GM12864 (cell line): ENCODE results near the gene EDAR.

Experiments
- DNase-seq: peaks from one replicate; pipeline ENCODE4 v3.0.0-alpha.2; 2011; ENCODE audit warnings: low read depth
- H3K4me3 ChIP-seq: 2 replicates; pipeline ENCODE4 v1.5.1; 2011; ENCODE audit warnings: mild to moderate bottlenecking, low read depth, low read length, control low read depth
- TF ChIP-seq, protein P1 (sequence below): IDR thresholded peaks from 2 replicates; pipeline ENCODE4 v1.5.1; 2011; ENCODE audit warnings: low read depth, mild to moderate bottlenecking, moderate library complexity, low read length, control low read depth, inconsistent platforms; ENCODE audit errors: missing control alignments

EDAR gene

DNA sequence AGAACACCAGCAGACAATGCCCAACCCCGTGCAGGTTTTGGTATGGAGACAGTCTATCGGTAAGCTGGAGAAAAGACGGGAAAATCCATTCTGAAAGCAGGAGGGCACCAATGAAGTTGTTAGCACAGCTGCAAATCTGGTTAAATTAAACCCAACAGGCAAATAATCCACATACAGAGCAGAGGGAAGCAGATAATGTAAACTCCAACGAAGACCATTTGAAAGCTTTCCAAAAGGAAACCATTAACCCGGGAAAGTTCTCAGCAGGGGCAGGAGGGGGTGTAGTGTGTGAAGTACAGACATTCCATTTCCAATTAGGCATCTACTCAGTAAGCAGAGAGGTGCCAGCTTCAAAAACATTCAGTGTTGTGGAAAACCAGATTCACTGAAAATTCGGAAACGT, 10.3 kb downstream of the EDAR start:
- TF ChIP-seq, protein P1, sequence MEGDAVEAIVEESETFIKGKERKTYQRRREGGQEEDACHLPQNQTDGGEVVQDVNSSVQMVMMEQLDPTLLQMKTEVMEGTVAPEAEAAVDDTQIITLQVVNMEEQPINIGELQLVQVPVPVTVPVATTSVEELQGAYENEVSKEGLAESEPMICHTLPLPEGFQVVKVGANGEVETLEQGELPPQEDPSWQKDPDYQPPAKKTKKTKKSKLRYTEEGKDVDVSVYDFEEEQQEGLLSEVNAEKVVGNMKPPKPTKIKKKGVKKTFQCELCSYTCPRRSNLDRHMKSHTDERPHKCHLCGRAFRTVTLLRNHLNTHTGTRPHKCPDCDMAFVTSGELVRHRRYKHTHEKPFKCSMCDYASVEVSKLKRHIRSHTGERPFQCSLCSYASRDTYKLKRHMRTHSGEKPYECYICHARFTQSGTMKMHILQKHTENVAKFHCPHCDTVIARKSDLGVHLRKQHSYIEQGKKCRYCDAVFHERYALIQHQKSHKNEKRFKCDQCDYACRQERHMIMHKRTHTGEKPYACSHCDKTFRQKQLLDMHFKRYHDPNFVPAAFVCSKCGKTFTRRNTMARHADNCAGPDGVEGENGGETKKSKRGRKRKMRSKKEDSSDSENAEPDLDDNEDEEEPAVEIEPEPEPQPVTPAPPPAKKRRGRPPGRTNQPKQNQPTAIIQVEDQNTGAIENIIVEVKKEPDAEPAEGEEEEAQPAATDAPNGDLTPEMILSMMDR: no peak
- no peak for DNase-seq
- no peak overlapping the region for H3K4me3 ChIP-seq

DNA sequence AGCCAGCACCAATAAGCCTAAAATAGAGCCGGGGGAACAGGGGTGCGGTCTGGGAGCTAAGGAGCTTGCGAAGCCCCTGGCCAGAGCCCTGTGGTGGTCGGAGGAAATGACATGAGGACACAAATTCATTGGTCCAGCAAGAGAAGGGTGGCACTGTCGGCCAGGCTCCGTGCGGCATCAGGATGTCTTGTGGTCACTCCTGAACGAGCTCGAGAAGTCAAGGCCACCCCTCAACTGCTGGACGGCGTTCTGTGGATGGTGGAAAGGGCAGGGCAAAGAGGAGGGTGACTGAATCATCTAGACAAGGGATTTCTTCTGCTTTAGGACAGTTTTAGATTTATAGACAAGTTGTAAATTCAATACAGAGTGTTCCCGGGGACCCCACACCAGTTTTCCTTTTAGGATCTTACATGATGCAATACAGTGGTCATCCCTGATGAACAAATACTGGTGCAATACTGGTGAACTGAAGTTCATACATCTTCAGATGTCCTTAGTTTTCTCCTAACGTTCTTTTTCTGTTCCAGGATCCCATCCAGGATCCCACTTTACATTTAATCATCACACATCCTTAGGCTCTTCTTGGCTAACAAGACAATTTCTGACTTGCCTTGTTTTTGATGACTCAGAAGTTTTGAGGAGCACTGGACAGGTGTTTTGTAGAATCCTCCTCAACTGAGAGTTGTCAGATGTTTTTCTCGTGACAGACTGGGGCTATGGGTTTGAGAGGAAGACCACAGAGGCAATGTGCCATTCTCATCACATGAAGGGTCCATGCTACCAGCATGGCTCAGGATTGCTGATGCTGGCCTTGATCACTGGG, 13.2 kb downstream of the EDAR start:
- no peak for DNase-seq
- TF ChIP-seq, protein P1: no peak
- no peak overlapping the region for H3K4me3 ChIP-seq

DNA sequence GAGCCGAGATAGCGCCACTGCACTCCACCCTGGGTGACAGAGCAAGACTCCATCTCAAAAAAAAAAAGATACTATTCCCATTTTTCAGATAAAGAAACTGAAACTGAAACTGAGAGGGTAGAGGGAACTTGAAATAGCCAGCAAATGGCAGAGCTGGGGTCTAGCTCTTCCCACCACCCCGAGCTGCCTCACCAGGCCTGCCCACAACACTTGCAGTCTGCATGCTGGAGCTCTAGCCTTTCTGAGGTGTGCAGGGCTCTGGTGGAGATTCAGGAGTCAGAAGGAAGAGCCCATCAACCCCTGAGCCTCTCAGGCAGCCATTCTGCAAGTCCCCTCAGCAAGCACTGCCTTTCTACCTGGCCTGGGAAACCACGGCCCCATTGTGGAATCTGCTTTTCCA, 14.3 kb downstream of the EDAR start:
- TF ChIP-seq, protein P1: no peak
- H3K4me3 ChIP-seq: no peak overlapping the region
- no peak for DNase-seq

DNA sequence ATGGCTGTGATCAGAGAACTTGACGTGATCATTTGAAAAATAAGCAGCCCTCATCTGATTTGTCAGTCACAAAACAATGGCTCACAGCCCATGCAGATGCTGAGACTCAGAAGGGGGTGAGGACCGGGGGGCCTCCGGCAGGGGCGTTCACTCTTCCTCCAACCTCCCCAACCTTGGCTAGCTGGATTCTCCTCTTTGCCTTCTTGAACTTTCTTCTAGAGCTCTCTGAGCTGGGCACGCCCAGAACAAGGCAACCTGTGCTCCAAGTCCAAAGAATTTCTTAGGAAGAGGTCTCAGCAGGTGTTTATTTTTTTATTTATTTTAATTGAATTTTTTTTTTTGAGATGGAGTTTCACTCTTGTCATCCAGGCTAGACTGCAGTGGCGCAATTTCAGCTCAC, 16.4 kb downstream of the EDAR start:
- DNase-seq: no peak
- no peak overlapping the region for H3K4me3 ChIP-seq
- TF ChIP-seq, protein P1: no peak

DNA sequence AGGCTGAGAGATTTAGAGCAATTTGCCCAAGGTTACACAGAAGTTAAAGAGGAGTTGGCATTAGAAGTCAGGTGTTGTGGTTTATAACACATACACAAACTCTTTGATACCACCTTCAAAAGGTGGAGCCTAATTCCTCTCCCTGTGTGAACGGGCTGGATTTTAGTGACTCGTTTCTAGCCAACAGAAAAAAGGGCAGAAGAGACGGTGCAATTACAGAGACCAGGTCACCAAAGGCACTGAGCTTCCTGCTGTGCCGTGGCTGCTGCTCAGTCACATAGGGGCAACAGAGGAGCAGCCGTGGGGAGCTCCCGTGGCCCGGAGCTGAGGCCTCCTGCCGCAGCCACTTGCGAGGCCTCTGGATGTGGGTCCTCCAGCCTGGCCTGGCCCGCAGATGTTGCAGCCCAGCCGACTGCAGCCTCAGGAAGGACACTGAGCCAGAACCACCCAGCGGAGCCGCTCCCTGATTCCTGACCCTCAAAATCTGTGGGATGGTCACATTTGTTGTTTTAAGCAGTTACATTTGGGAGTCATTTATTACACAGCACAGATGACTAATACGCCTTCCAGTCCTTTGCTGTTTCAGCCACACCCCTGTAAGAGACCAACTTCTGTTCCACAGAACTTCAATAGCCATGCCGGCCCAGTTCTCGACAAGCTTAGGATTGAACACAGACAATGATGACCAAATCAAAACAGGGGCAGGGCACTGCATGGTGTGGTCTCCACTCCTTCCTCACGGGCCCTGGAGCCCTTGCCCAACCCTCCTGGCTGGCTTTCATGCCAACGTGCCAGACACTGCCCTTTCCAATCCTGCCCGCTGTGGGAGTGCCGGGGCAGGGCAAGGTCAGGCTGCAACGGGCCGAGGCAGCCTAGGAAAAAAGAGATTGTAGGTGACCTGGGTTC, 17.1 kb downstream of the EDAR start:
- H3K4me3 ChIP-seq: no peak overlapping the region
- TF ChIP-seq, protein P1: no peak
- no peak for DNase-seq

DNA sequence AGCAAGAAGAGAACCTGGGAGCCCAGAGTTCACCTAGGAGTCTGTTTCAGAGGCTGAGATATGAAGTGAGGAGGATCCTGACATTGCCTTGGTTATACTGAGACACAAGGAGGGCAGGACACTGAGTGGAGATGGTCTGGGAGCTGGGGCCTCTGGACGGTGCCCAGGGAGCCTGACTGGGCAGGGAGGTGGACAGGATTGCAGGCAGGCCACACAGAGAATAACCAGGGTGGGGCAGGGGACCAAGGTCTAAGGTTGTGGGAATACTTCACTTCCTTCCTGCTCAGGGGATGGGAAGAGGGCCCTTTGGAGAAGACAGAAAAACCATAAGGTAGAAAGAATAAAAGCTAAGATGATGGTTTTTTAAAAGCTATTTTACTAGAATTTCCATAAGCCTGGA, 18.7 kb downstream of the EDAR start:
- TF ChIP-seq, protein P1: no peak
- H3K4me3 ChIP-seq: no peak overlapping the region
- DNase-seq: no peak
